Lung microvascular endothelial cell (primary cell): ENCODE measurements around the gene CCDC126. TPM values are rescaled to one million over a fixed set of nuclear protein-coding genes. Genes with fewer than 3 reads are reported as not detected.
A peak's percentile ranks its signal among the peaks of the same experiment; 100 is the strongest.
"Not testable (repeated sequence)": the region's sequence is repeated elsewhere in the genome, so short reads cannot be mapped to it uniquely, and the experiment has no call there.

Experiments
- DNase-seq, 2 donors: peaks; one replicate each; pipeline versions ENCODE4 v3.0.0 to v3.0.0-alpha.2; 2010; ENCODE audit warnings: low read depth in 2 of 2
- total RNA-seq: library from RNA; depleted of rRNA; stranded (reverse); fragments of >200 nt; gene quantifications from 2 replicates; pipeline ENCODE4 v1.2.1, GENCODE V29; 2014

The CCDC126 gene, protein sequence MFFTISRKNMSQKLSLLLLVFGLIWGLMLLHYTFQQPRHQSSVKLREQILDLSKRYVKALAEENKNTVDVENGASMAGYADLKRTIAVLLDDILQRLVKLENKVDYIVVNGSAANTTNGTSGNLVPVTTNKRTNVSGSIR
- 13.9 and 20.8 TPM in 2 replicates for total RNA-seq

DNA sequence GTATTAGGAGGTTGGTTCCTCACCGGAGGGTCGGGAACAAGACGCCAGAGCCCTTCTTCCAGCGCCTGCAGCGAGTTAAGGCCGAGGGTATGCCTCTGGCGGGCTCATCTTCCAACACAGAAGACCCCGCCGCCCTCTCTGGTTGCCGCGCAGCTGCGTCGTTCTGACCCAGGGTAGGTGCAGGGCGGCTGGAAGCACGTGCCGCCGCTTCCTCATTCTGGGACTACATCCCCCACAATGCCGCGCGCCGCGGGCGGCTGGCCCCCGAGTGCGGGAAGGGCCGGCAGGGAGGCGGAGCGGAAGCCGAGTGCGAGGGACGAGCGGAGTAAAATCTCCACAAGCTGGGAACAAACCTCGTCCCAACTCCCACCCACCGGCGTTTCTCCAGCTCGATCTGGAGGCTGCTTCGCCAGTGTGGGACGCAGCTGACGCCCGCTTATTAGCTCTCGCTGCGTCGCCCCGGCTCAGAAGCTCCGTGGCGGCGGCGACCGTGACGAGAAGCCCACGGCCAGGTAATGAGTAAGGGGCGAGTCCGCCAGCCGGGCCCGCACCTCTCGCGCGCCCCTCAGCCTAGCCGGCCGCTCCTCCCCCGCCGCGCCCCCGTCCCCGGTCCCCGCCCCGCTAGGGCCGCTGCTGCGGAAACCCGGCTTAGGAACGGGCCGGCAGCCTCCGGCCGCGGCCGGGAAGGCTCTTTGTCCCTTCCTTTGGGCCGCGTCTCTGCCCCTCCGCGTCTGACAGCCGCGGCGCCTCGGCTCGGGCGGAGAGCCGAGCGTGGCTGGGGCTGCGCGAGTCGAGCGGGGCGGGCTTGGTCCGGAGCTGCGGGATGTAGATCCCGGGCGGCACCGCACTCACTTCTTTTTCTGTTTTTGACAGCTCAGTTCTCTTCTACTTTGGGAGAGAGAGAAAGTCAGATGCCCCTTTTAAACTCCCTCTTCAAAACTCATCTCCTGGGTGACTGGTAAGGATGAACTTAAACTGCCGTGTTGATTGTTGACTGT, at the start of gene CCDC126:
Gene CCDC126 (plus strand): TSS at position 289 of the 998 bp plus-strand sequence. CDS start 13,934 bp downstream, outside the sequence.
- peak; percentile 91 to 93 for DNase-seq

DNA sequence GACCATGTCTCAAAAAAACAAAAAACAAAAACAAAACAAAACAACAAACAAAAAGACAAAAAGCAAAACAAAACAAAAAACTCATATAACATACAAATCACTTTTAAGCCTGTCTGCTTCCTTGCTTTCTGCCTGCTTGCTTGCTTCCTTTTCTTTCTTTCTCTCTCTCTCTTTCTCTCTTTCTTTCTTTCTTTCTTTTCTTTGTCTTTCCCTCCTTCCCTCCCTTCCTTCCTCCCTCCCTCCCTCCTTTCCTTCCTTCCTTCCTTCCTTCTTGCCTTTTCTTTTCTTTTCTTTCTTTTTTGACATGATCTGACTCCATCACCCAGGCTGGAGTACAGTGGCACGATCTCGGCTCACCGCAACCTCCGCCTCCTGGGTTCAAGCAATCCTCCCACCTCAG, 49.5 kb upstream of the CCDC126 start:
- DNase-seq = no peak

DNA sequence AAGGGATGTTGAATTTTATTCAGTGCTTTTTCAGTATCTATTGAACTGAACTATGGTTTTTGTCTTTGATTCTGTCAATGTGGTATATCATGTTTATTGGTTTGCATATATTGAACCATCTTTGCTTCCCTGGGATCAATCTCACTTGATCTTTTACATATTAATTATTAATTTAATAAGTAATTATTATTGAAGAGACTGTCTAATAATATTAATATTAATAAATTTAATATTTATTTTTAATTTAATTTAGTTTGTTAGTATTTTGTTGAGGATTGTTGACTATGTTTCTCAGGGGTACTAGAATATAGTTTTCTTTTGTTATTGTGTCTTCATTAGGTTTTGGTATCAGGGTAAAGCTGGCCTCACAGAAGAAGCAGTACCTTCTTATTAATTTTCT, 38.9 kb upstream of the CCDC126 start:
- DNase-seq = no peak

DNA sequence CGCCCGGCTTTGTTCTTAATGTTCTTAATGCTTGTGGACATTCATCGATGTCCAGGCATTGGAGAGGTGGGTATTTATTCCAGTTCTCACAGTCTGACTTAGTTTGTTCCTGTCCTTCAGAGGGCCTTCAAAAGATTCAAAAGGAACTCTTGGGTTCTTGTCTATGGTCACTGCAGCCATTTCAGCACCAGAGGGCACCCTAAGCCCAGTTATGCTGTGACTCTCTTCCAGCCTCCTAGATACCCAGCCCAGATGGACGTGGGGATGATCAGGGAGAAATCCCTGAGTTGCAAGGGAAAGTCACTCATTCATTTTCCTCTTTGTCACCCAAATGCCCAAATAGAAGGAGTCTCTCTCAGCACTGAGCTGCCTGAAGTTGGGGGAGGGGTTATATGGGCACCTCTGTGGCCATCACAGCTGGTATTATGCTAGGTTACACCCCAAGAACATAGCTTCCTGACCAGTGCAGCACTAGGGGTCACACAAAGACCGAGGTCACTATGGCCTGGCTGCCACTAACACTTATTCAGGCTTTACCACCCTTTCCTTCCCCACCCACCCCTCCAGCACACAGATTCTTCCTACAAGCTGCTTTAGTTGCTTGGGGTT, 26.5 kb upstream of the CCDC126 start:
- DNase-seq = peak; percentile 79 to 84

DNA sequence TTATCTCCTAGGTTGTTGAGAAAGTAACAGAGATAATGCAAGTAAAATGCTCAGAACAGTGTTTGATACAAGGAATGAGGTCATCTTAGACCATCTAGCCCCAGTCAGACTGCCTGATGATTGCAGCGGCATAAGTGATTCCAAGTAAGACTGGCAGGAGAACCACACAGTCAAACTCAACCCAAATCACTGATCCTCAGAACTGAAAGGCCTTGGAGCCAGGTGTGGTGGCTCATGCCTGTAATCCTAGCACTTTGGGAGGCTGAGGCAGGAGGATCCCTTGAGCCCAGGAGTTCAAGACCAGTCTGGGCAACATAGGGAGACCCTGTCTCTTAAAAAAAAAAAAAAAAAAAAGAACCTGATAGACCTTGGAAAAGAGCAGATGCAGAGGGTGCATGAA, 15.2 kb upstream of the CCDC126 start:
- not testable (repeated sequence) for DNase-seq

DNA sequence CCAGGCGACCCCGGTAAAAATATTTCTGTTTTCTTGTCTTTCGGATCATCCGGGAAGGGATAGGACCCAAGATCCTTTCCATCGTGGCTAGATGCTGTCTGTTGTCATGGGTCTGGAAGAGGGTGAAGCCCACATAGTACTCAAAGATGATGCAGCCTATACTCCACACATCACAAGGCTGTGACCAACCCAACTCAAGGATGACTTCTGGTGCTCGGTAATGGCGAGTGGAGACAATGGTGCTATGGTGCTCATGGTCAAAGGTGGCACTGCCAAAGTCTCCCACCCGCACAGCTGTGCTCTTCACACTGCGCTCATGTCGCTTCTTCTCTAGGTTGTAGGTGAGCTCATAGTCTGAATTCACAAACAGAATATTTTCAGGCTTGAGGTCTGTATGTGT, 11.9 kb upstream of the CCDC126 start:
- not testable (repeated sequence) for DNase-seq

DNA sequence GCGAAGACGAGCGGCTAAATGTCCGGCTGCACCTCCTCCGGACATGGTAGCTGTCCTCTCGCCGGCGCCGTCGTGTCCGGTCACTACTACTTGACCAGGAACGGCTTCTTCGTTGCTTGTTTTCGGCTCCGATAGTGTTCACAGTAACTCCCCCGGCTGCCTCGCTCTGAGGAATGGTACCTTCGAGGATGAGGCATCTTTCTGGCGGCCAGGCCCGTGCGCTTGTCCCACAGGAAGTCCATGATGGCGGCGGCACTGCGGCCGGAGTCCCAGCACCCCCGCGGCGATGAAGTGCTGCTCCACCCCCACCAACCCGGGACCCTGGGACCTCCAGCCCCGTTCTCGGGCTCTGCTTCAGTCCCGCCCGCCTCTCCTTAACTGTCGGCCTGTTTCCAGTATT, 11.0 kb upstream of the CCDC126 start:
- DNase-seq = no peak

DNA sequence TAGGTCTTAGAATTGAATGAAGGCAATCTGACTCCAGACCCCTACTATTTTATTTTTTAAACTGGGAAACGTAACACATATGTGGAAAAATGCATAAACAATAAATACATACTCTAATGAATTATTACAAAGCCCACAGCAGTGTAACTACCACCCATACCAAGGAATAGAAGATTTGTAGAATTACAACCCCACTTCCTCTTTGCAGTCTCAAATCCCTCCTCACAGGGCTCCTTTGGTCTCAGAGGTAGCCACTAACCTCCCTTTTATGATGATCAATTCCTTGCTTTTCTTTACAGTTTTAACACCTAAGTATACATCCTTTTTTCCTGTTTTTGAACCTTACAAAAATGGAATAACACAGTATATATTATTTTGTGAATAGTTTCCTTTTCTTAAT, 6.7 kb upstream of the CCDC126 start:
- no peak for DNase-seq

DNA sequence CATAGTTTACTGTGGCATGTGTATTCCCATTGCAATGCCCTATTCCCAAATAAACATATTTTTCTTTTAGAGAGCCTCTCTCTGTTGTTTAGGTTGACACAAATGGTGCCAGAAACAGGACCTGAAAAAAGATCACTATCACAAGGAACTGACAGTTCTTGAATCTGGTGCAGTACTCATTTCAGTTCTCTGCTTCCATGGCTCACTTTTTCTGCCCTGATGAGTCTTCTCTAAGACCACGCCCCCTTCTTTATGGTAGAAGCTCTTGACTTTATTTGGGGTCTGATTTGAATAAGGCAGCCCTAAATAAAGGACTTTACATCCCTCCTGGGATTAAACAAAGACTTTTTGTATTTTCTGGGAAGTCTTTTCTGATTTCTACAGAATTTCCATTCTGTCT, 3.5 kb upstream of the CCDC126 start:
- no peak for DNase-seq

DNA sequence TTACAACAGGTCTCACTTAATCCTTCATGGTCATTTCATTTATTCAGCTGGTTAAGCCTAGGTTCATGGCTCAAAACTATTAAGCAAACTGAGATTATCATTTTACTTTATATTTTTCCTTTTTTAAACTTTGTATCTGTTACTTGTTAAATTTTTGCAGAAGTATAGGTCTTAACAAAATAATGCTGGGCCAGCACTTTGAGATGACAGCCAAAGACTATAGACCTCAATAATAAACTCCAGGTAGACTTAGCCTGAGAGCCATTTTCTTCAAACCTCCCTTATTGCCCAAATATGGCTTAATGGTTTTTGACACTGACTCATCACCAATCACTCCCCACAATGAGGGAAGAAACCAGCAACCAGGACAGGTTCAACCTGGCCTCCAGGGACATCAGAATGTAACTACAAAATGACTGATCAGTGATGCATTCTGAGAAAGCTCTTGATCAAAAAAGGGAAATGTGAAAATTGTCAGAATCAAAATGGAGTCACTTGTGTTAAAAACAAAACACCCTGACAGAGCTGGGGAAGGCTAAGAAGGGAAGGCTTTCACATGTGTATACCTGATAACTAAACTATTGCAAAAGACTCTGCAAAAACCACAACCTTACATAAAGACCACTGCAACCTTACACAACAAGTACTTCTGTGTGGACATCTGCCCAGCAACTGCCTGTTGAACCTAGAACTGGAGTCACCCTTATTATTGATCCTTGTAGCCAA, 2.1 kb upstream of the CCDC126 start:
- no peak for DNase-seq

DNA sequence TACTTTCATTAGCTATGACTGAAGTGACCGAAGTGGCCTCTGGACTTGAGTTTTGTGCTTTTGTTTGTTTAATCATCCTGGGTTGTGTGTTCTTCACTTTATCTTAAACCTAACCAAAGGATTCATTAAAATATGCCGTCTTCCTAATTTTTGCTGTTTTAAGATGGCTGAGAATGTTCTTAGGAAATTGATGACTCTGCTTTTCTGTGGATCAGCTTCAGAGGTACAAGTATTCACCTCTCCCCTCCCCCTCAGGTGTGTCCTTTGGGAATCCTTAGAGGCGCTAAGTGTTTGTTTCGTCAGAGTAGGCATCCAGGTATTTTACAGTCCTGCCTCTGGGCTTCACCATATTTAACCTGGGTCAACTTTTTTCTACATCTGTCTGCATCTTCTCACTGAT, 1.1 kb downstream of the CCDC126 start:
- no peak for DNase-seq

DNA sequence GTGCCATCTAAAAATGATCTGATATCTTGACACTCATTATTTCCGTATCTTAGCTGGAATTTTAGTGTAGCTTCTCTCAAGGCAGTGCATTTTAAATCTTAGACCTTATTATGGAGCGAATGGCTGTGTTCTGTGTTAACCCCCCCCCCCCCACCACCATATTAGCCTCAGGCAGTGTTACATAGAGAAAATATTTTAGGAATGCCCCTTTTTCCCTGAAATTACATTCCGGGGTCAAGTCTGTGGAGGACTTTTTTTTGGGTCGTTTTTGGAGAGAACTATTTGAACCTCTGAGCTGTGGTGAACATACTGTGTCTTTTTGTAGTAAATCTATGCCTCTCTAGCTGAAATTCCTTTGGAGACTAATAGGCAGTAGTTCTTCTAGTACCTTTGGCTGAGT, 3.1 kb downstream of the CCDC126 start:
- DNase-seq = no peak

DNA sequence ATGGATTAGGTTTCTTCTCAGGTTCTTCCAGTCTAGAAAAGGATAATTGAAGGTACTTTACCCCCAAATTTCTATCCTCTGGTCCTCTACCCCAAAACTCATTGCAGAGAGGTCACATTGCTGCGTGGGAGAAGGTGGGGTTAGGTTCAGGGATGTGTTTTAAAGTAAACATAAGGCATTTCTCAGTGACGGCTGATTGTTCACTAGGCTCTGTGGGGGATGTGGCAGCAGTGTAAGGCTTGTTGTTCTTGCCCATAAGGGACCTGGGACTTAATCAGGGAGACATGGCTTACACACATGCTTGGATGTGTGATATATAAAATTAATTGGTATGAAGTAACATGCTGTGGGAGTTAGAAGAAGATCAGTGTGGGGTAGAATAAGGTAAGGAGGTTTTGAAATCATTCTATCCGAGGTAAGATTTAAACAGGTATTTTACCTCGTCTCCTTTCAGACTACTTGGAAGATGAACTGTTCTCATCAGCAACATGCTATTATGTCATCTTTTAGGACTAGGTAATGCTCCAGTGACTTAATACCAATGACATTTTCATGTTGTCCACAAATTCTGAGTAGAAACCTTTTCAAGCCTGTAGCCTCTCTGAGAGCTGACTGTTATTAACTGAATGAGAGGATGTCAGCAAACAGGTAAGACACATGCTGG, 6.6 kb downstream of the CCDC126 start:
- DNase-seq = no peak

DNA sequence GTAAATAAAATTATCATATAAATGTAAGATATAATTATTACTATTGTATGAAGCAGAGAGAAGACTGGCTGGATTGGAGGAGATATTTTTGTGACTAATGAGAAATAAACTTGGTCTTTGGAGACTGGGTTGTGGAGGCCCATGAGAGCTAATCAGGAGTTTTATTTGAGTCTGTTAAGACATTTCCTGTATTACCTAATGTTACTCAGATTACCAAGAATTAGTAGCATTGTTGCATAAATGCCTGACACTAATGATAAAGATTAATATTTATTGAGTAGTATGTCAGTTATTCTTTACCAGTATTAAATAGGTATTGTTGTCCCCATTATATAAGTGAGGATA, 7.1 kb downstream of the CCDC126 start:
- no peak for DNase-seq

DNA sequence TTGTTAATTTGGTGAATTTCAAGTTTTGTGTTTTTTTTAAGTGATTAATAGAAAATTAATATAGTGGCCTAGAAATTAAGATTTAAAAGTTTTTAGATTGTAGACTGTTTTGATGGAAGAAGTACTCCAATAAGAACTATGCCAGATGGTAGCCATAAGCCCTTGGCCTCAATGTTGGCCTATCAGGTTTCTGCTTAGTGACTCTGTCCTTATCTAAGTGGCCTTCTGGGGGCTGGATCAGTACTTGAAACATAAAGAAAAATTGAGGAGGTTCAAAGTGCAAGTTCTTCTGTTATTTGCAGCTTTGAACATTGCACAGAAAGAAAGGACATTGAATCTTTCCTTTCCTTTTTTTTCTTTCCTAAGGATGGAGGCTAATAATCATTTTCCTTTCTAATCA, 9.9 kb downstream of the CCDC126 start:
- DNase-seq = no peak

DNA sequence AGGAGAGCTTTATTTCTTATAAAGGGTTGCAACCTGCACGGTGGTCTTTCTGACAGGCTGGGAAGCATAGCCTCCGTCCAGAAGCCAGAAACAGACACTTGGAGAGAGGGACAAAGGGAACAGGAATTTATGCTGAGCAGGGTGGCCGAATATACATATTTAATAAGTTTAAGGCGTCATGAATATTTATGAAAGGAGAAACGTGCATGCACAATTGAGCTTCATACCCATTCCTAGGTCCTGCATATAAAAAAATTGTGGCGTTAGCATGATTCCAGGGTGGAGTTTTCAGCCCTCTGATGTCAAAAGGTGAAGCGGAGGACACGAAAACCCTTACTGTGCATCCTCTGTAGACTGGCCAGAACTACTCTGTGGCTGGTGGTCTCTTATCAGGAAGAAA, 10.7 kb downstream of the CCDC126 start:
- no peak for DNase-seq

DNA sequence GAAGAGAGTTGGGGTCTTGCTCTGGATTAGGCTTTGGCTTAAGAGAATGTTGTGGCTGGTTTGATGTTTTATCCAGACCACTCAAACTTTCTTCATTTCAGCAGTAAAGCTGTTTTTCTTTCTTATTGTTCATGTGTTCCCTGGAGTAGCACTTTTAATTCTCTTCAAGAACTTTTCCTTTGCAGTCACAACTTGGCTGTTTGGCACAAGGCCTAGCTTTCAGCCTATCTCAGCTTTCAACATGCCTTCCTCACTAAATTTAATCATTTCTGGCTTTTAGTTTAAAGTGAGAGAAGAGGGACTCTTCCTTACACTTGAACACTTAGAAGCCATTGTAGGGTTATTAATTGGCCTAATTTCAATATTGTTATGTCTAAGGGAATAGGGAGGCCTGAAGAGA, 18.1 kb downstream of the CCDC126 start:
- no peak for DNase-seq

DNA sequence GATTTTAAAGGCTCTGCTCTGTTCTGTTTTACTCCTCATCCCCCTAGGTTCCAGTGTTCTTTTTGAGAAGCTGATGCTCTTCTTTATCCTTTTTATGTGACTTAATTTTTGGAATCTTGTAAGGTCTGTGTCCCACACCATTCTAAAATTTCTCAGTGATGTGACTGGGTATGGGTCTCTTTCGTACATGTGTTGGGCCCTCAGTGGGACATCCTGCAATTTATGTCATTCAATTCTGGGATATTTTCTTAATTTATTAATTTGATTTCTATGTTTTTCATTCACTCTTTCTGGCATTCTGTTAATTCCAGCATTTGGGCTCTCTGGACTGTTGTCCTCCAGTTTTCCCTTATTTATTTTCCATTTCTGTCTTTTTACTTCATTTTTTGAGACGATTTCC, 19.4 kb downstream of the CCDC126 start:
- no peak for DNase-seq

DNA sequence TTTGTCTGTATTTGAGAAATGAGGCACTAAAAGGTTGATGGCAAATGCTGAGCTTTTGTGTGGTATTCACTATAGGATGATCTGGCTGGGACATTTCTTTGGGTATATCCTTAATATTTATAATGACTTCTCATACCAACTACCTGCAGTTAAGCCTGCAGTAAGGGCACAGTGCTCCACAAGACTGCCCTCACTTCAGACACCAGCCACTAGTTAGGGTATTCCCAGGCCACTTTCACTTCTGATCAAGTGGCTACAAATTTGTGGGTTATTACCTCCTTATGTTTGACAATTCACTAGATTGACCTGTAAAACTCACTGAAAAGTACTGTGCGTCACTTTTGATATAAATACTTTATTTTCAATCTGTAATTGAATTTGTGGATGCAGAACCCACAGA, 20.3 kb downstream of the CCDC126 start:
- DNase-seq = no peak

DNA sequence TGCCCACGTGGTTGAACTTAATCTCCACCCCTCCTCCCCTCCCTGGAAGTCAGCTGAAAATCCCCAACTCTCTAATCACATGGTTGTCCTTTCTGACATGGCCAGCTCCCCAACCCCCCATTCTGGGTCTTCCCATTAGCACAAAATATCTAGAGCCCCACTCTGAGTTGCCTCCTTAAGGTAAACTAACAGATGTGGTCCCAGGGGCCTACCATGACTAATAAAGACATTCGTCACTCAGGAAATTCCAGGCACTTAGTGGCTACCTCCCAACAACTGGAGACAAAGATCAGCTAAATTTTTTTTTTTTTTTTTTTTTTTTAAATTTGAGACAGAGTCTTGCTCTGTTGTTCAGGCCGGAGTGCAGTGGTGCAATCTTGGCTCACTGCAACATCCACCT, 21.1 kb downstream of the CCDC126 start:
- DNase-seq = peak in 1 of 2 donors; percentile 12

DNA sequence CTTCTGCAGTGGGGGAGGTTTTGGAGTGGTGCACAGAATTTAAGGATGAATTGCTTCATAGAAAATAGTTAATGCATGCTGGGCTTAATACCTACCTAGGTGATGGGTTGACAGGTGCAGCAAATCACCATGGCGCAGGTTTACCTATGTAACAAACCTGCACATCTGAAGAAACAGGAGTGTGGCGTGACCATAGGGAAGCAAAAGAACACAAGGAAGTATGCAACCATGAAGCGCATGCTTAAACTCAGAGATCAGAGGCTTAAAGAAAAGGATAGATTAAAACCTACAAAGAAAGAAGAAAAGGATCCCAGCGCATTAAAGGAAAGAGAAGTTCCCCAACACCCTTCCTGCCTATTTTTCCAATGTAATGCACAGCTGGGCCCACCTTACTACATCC, 22.0 kb downstream of the CCDC126 start:
- no peak for DNase-seq
